HepG2 (cell line): ENCODE measurements around the gene NT5DC4. TPM values are rescaled to one million over a fixed set of nuclear protein-coding genes. Genes with fewer than 3 reads are reported as not detected.
A peak's percentile ranks its signal among the peaks of the same experiment; 100 is the strongest.

Source experiments
- ATAC-seq: fragments of 200-7000 bp; cut with Tn5 transposase; 3 replicates; pipeline ENCODE4 v1.9.1; 2020; ENCODE audit warnings: mild to moderate bottlenecking, moderate library complexity
- BruUV-seq: library from RNA; stranded (reverse); fragments of 400-500 nt; replicated peaks from 2 replicates; lab custom pipeline; 2021; lab: Mats Ljungman, UMichigan
- CTCF ChIA-PET: fragments of 300-600 bp; formaldehyde crosslinking; extraction: SDS; loops from one replicate; lab custom pipeline; 2021; ENCODE audit warnings: low total read pairs, inconsistent platforms, low intra/inter-chr PET ratio; lab: Yijun Ruan, JAX
- POLR2A ChIA-PET: fragments of 350-600 bp; sonication (Branson Sonifier 250); formaldehyde crosslinking; loops from one replicate; lab custom pipeline; 2020; ENCODE audit warnings: antibody characterized with exemption, inconsistent platforms; lab: Yijun Ruan, JAX
- DNase-seq: peaks from one replicate; pipeline ENCODE4 v3.0.0-alpha.2; 2015; ENCODE audit warnings: low spot score
- FAIRE-seq: peaks from 3 replicates; lab custom pipeline; 2011; peaks lifted over from hg19 to GRCh38; lab: Jason Lieb, UNC
- H2AFZ ChIP-seq: one replicate; pipeline ENCODE4 v1.6.1; 2011; ENCODE audit warnings: low read length, inconsistent platforms
- H3K27ac ChIP-seq: fragments of 300-600 bp; 3 replicates; pipeline ENCODE4 v1.8.0; 2011; ENCODE audit warnings: mixed run types, mild to moderate bottlenecking, mixed read lengths, low read length, inconsistent platforms; ENCODE audit not compliant: insufficient read depth; ENCODE audit errors: extremely low read length
- H3K27me3 ChIP-seq, 2 experiments: fragments of 200-600 bp in 1 of 2; 2 replicates in 1 of 2; 3 replicates in 1 of 2; pipeline versions ENCODE4 v1.6.0 to v1.8.0; 2011; ENCODE audit warnings: low read length in 2 of 2, mild to moderate bottlenecking in 2 of 2, moderate library complexity in 2 of 2, inconsistent platforms in 1 of 2; ENCODE audit not compliant: insufficient read depth in 2 of 2, control insufficient read depth in 1 of 2
- H3K36me3 ChIP-seq, 2 experiments: fragments of 200-600 bp in 1 of 2; replicated peaks in 1 of 2; 2 replicates in 1 of 2; 3 replicates in 1 of 2; pipeline versions ENCODE4 v1.5.1 to v1.8.0; 2011; ENCODE audit warnings: low read length in 2 of 2, inconsistent platforms in 1 of 2; ENCODE audit not compliant: insufficient read depth in 2 of 2, control insufficient read depth in 1 of 2
- H3K4me1 ChIP-seq: 2 replicates; pipeline ENCODE4 v1.5.1; 2012; ENCODE audit warnings: low read length, inconsistent platforms; ENCODE audit not compliant: insufficient read depth
- H3K4me2 ChIP-seq: 2 replicates; pipeline ENCODE4 v1.6.0; 2011; ENCODE audit warnings: low read depth, low read length, inconsistent platforms
- H3K4me3 ChIP-seq, 3 experiments: fragments of 200-600 bp in 1 of 3; sonication (generic), shearing (Covaris generic) in 1 of 3; replicated peaks in 1 of 3; 2 replicates each; pipeline ENCODE4 v1.5.1; 2011 to 2016; ENCODE audit warnings: low read length in 3 of 3, inconsistent platforms in 2 of 3, low read depth in 2 of 3, mild to moderate bottlenecking in 2 of 3, control low read depth in 1 of 3, mixed read lengths in 1 of 3; ENCODE audit not compliant: insufficient read depth in 1 of 3
- H3K79me2 ChIP-seq: one replicate; pipeline ENCODE4 v1.6.1; 2011; ENCODE audit warnings: low read length, inconsistent platforms; ENCODE audit not compliant: insufficient read depth
- H3K9ac ChIP-seq: 2 replicates; pipeline ENCODE4 v1.6.0; 2011; ENCODE audit warnings: mild to moderate bottlenecking, low read depth, low read length, inconsistent platforms; ENCODE audit not compliant: insufficient read depth
- H3K9me3 ChIP-seq: 2 replicates; pipeline ENCODE4 v1.5.1; 2012; ENCODE audit warnings: mild to moderate bottlenecking, low read length
- H4K20me1 ChIP-seq: 2 replicates; pipeline ENCODE4 v1.6.0; 2011; ENCODE audit warnings: inconsistent platforms, mild to moderate bottlenecking, low read length, moderate library complexity; ENCODE audit not compliant: insufficient read depth
- ATF3 ChIP-seq: sonication (generic); formaldehyde crosslinking; IDR thresholded peaks from 2 replicates; pipeline ENCODE4 v1.4.0; 2020; ENCODE audit warnings: missing genetic modification reagents
- CBX5 ChIP-seq: sonication (generic); formaldehyde crosslinking; IDR thresholded peaks from 2 replicates; pipeline ENCODE4 v1.4.0; 2020; ENCODE audit warnings: missing genetic modification reagents, borderline replicate concordance
- CTCF ChIP-seq: sonication (generic); formaldehyde crosslinking; IDR thresholded peaks from 2 replicates; pipeline ENCODE4 v1.5.0; 2020; ENCODE audit warnings: mild to moderate bottlenecking, missing genetic modification reagents, moderate library complexity
- FOXP1 ChIP-seq, 2 experiments: fragments of 450-650 bp in 1 of 2; IDR thresholded peaks; 2 replicates each; pipeline ENCODE4 v1.6.1; 2017 to 2018; ENCODE audit warnings: antibody characterized with exemption in 1 of 2
- HDAC2 ChIP-seq: sonication (generic); formaldehyde crosslinking; IDR thresholded peaks from 2 replicates; pipeline ENCODE4 v1.4.0; 2020; ENCODE audit warnings: missing genetic modification reagents
- HOXA3 ChIP-seq: sonication (generic); formaldehyde crosslinking; IDR thresholded peaks from 2 replicates; pipeline ENCODE4 v1.5.0; 2020; ENCODE audit warnings: missing genetic modification reagents
- NR2C2 ChIP-seq: sonication (generic); formaldehyde crosslinking; IDR thresholded peaks from 2 replicates; pipeline ENCODE4 v1.4.0; 2020; ENCODE audit warnings: missing genetic modification reagents, mild to moderate bottlenecking, moderate library complexity, borderline replicate concordance
- RARG ChIP-seq: sonication (generic); formaldehyde crosslinking; IDR thresholded peaks from 2 replicates; pipeline ENCODE4 v1.4.0; 2020; ENCODE audit warnings: low read depth, mild to moderate bottlenecking, missing genetic modification reagents
- YEATS2 ChIP-seq: sonication (generic); formaldehyde crosslinking; IDR thresholded peaks from 2 replicates; pipeline ENCODE4 v1.4.0; 2020; ENCODE audit warnings: missing genetic modification reagents, borderline replicate concordance
- ZNF253 ChIP-seq: sonication (generic); formaldehyde crosslinking; IDR thresholded peaks from 2 replicates; pipeline ENCODE4 v1.8.0; 2022; ENCODE audit warnings: mild to moderate bottlenecking, missing genetic modification reagents, borderline replicate concordance
- ZNF275 ChIP-seq: sonication (generic); formaldehyde crosslinking; IDR thresholded peaks from 2 replicates; pipeline ENCODE4 v1.8.0; 2022; ENCODE audit warnings: missing genetic modification reagents, mild to moderate bottlenecking, inconsistent platforms, borderline replicate concordance
- ZNF280D ChIP-seq: sonication (generic); formaldehyde crosslinking; IDR thresholded peaks from 2 replicates; pipeline ENCODE4 v1.5.1; 2020; ENCODE audit warnings: mild to moderate bottlenecking, missing genetic modification reagents
- ZNF678 ChIP-seq: sonication (generic); formaldehyde crosslinking; IDR thresholded peaks from 2 replicates; pipeline ENCODE4 v1.4.0; 2020; ENCODE audit warnings: mild to moderate bottlenecking, missing genetic modification reagents
- ZNF83 ChIP-seq: sonication (generic); formaldehyde crosslinking; IDR thresholded peaks from 2 replicates; pipeline ENCODE4 v1.4.0; 2020; ENCODE audit warnings: missing genetic modification reagents, mild to moderate bottlenecking, borderline replicate concordance
- WGBS: methylation state at CpG from one replicate; pipeline ENCODE4 v1.1.6; 2017; ENCODE audit warnings: low lambda C conversion rate; 5-methylcytosine and 5-hydroxymethylcytosine counted together
- in situ Hi-C: cut with HindIII; loops from 2 replicates; pipeline ENCODE4 v1.10.0; 2017; ENCODE audit warnings: low pct_unique_long_range_greater_than_20kb; ENCODE audit not compliant: extremely low pct_ligation_motif_present
- intact Hi-C: fragments of 100-400 bp; cut with micrococcal nuclease; formaldehyde crosslinking; loops from one replicate; pipeline ENCODE4 v1.10.0; 2022; ENCODE audit not compliant: unreplicated experiment
- polyA plus RNA-seq, 8 experiments: library from polyadenylated mRNA; depleted of rRNA in 3 of 8; stranded (reverse) in 7 of 8; unstranded in 1 of 8; fragments of >200 nt; fragmentation: Illumina TruSeq in 4 of 8; extraction: Trizol in 4 of 8; gene quantifications; 2 replicates each; pipeline versions ENCODE4 v1.2.1 to v1.2.3, GENCODE V29; 2011 to 2016; ENCODE audit warnings: low read depth in 4 of 8, missing spikeins in 1 of 8, mixed read lengths in 1 of 8; ENCODE audit not compliant: insufficient read depth in 1 of 8
- total RNA-seq, 5 experiments: library from RNA; depleted of rRNA; stranded (reverse); fragments of >200 nt; fragmentation: Illumina TruSeq; extraction: Trizol; gene quantifications; 2 replicates each; pipeline ENCODE4 v1.2.3, GENCODE V29; 2016; ENCODE audit warnings: low read depth in 1 of 5

The NT5DC4 gene
- total and polyA plus RNA-seq, 2 of the 13 experiments (the other 11 are each of a cell fraction or from before 2014, with no cell fraction given): 0.04 to 4.2 TPM

GRCh38 chr2:112725545-112726457, 5.0 kb downstream of the NT5DC4 start:
- Histone ChIP-seq H4K20me1 (no peaks in the 10 kb centered on the region), H3K4me2 (peak overlapping the region; percentile 86), H2AFZ (peak overlapping the region; percentile 34), H3K36me3 (no peaks in the 10 kb centered on the region), H3K4me1 (peaks cover 23% of the 10 kb centered on the region), H3K79me2 (no peaks in the 10 kb centered on the region), H3K9ac (peak overlapping the region; percentile 50; the same call in 1 of the 2 replicates), H3K27ac (no peak overlapping the region), H3K9me3 (no peaks in the 10 kb centered on the region), H3K27me3 (peaks cover 0 to 15% of the 10 kb centered on the region in 2 experiments; a peak in 4 of 5 replicates), H3K4me3 (peak overlapping the region; percentile 44 to 75 (median 54))
- 13% methylated on average over 9 of the region's 15 CpGs for WGBS
- CTCF ChIA-PET: interaction anchor here (1.0 to 5.8 kb wide), 8 partner anchors 33 to 245 kb away, joined by 3 to 113 read pairs (median 4); no protein-coding TSS in a partner anchor
- peak; percentile 89 for DNase-seq
- FAIRE-seq: peak; percentile 61
- intact Hi-C loops: loop anchor here (1.0 to 10.0 kb wide), 7 partner anchors 34 to 461 kb away; partner anchors contain the start of gene TTL
- POLR2A ChIA-PET: interaction anchor here (0.6 to 4.2 kb wide), 16 partner anchors 12 to 142 kb away, joined by 3 to 30 read pairs (median 6); partner anchors contain the start of genes CHCHD5 and SLC20A1
- in situ Hi-C loops: no loop called here
- no TSS peak for BruUV-seq
- ATAC-seq: peak; percentile 77
- TF ChIP-seq HOXA3 (CRISPR knock-in tag): peak; percentile 62; the same call in 1 of the 2 replicates
- peak; percentile 66 for TF ChIP-seq CTCF (CRISPR knock-in tag)
- TF ChIP-seq CBX5: peak; percentile 75; the same call in 1 of the 2 replicates
- TF ChIP-seq HDAC2 (CRISPR knock-in tag): peak; percentile 16; the same call in 1 of the 2 replicates
- TF ChIP-seq FOXP1 (IDR thresholded peaks at IDR 0.05): no peak
- 0 out of 2 replicates have a peak, but pooled peaks have one; percentile 6 for TF ChIP-seq FOXP1 (CRISPR knock-in tag; IDR thresholded peaks at IDR 0.05)
- TF ChIP-seq RARG (CRISPR knock-in tag): no peak
- TF ChIP-seq ATF3 (CRISPR knock-in tag): 0 out of 2 replicates have a peak, but pooled peaks have one; percentile 43
- 0 out of 2 replicates have a peak, but pooled peaks have one; percentile 26 for TF ChIP-seq YEATS2 (CRISPR knock-in tag)
- TF ChIP-seq ZNF83 (CRISPR knock-in tag): peak; percentile 68; the same call in 1 of the 2 replicates
- TF ChIP-seq ZNF275: no peak
- TF ChIP-seq NR2C2 (CRISPR knock-in tag): peak; percentile 54
- TF ChIP-seq ZNF253 (CRISPR knock-in tag): 0 out of 2 replicates have a peak, but pooled peaks have one; percentile 74
- TF ChIP-seq ZNF678: 0 out of 2 replicates have a peak, but pooled peaks have one; percentile 12
- no peak for TF ChIP-seq ZNF280D (CRISPR knock-in tag)
